K562 (cell line): ENCODE results near the gene EPHA2. TPM values are rescaled to one million over a fixed set of nuclear protein-coding genes. Genes with fewer than 3 reads are reported as not detected.

ENCODE experiments used
- BRD4 ChIP-seq: fragments of 200-600 bp; sonication (generic); IDR thresholded peaks from 2 replicates; pipeline ENCODE4 v1.6.1; 2017; ENCODE audit warnings: inconsistent platforms
- CREB1 ChIP-seq, 2 experiments: sonication (generic) in 1 of 2; formaldehyde crosslinking in 1 of 2; IDR thresholded peaks; 2 replicates each; pipeline versions ENCODE4 v1.6.1 to v1.8.0; 2012 to 2022; ENCODE audit warnings: inconsistent platforms in 1 of 2, mild to moderate bottlenecking in 1 of 2, missing genetic modification reagents in 1 of 2, moderate library complexity in 1 of 2
- GTF3C2 ChIP-seq: IDR thresholded peaks from 3 replicates; pipeline ENCODE4 v1.6.1; 2011; ENCODE audit warnings: borderline replicate concordance, mild to moderate bottlenecking, moderate library complexity; ENCODE audit not compliant: insufficient read length; ENCODE audit errors: extremely low read depth
- IRF1 ChIP-seq: sonication (generic); formaldehyde crosslinking; IDR thresholded peaks from 2 replicates; pipeline ENCODE4 v1.8.0; 2022; ENCODE audit warnings: missing genetic modification reagents, mild to moderate bottlenecking, borderline replicate concordance
- MAZ ChIP-seq, 2 experiments: fragments of 450-650 bp in 1 of 2; sonication (generic) in 1 of 2; formaldehyde crosslinking; IDR thresholded peaks in 1 of 2; conservative IDR thresholded peaks in 1 of 2; 2 replicates each; pipeline versions ENCODE4 v1.4.0 to v1.5.0; 2020; ENCODE audit warnings: mild to moderate bottlenecking in 1 of 2, missing genetic modification reagents in 1 of 2
- NCOA6 ChIP-seq: fragments of 450-650 bp; IDR thresholded peaks from 2 replicates; pipeline ENCODE4 v1.6.1; 2017; ENCODE audit warnings: mild to moderate bottlenecking
- PTRF ChIP-seq: fragments of 450-650 bp; IDR thresholded peaks from 2 replicates; pipeline ENCODE4 v1.6.1; 2016; ENCODE audit warnings: mild to moderate bottlenecking, missing genetic modification characterization, missing compliant biosample characterization
- THRB ChIP-seq: fragments of 450-650 bp; formaldehyde crosslinking; conservative IDR thresholded peaks from 2 replicates; pipeline ENCODE4 v1.4.0; 2022; ENCODE audit warnings: mild to moderate bottlenecking, missing genetic modification characterization
- TSC22D4 ChIP-seq: fragments of 450-650 bp; IDR thresholded peaks from 2 replicates; pipeline ENCODE4 v1.6.1; 2016; ENCODE audit warnings: missing genetic modification characterization, missing biosample characterization, control low read depth
- UBTF ChIP-seq, 2 experiments: IDR thresholded peaks; 2 replicates each; pipeline ENCODE4 v1.6.1; 2012; ENCODE audit warnings: improper control_type of control experiment in 2 of 2, low read depth in 2 of 2, low read length in 2 of 2, borderline replicate concordance in 1 of 2
- ZBTB7A ChIP-seq: IDR thresholded peaks from 2 replicates; pipeline ENCODE4 v1.6.1; 2011; ENCODE audit warnings: low read depth, mild to moderate bottlenecking, low read length, moderate library complexity, borderline replicate concordance; ENCODE audit not compliant: control insufficient read depth
- ZKSCAN8 ChIP-seq: fragments of 200-800 bp; sonication (Bioruptor generic); IDR thresholded peaks from 2 replicates; pipeline ENCODE4 v1.6.1; 2016; ENCODE audit warnings: missing genetic modification characterization, missing compliant biosample characterization
- polyA plus RNA-seq, 8 experiments: library from polyadenylated mRNA; depleted of rRNA in 4 of 8; stranded (reverse) in 5 of 8; unstranded in 3 of 8; fragments of >200 nt; fragmentation: Nextera tagmentation in 2 of 8; fragmentation: Illumina TruSeq in 1 of 8; extraction: Ambion mirVana in 2 of 8; extraction: Trizol in 1 of 8; gene quantifications; 2 replicates each; pipeline versions ENCODE4 v1.2.1 to v1.2.3, GENCODE V29; 2011 to 2014; ENCODE audit warnings: inconsistent platforms in 1 of 8, missing spikeins in 1 of 8
- total RNA-seq, 7 experiments: library from RNA; depleted of rRNA in 6 of 7; stranded (reverse); fragments of >200 nt in 6 of 7; fragmentation: Illumina TruSeq in 2 of 7; extraction: Trizol in 2 of 7; gene quantifications; 2 replicates each; pipeline versions ENCODE4 v1.2.1 to v1.2.3, GENCODE V29; 2011 to 2021; ENCODE audit warnings: low replicate concordance in 1 of 7
- TF ChIP-seq, protein P1 (sequence below): fragments of 250-450 bp; sonication (Bioruptor Pico); IDR thresholded peaks from 2 replicates; pipeline ENCODE4 v1.8.0; 2022; ENCODE audit warnings: inconsistent platforms
- TF ChIP-seq, protein P2 (sequence below): fragments of 250-450 bp; sonication (Bioruptor Pico); IDR thresholded peaks from 2 replicates; pipeline ENCODE4 v1.8.0; 2021; ENCODE audit warnings: moderate library complexity, mild to moderate bottlenecking, inconsistent platforms

The EPHA2 gene
- total and polyA plus RNA-seq, 9 of the 15 experiments (the other 6 are each of a cell fraction or from before 2014, with no cell fraction given), result 0.04 to 0.40 (median 0.07) TPM; not detected in 4

GRCh38 chr1:16187748-16188401, 32.0 kb upstream of the EPHA2 start (continued):
- TF ChIP-seq GTF3C2, result no peak
- TF ChIP-seq ZBTB7A, result peak; percentile 78; the same call in 1 of the 2 replicates
- no peak for TF ChIP-seq PTRF (tag)
- TF ChIP-seq, protein P1, sequence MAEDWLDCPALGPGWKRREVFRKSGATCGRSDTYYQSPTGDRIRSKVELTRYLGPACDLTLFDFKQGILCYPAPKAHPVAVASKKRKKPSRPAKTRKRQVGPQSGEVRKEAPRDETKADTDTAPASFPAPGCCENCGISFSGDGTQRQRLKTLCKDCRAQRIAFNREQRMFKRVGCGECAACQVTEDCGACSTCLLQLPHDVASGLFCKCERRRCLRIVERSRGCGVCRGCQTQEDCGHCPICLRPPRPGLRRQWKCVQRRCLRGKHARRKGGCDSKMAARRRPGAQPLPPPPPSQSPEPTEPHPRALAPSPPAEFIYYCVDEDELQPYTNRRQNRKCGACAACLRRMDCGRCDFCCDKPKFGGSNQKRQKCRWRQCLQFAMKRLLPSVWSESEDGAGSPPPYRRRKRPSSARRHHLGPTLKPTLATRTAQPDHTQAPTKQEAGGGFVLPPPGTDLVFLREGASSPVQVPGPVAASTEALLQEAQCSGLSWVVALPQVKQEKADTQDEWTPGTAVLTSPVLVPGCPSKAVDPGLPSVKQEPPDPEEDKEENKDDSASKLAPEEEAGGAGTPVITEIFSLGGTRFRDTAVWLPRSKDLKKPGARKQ (CRISPR knock-in tag), result no peak
- TF ChIP-seq TSC22D4 (tag), result 0 out of 2 replicates have a peak, but pooled peaks have one; percentile 31
- TF ChIP-seq IRF1 (CRISPR knock-in tag), result no peak
- peak; percentile 66; the same call in 1 of the 2 replicates for TF ChIP-seq THRB
- peak; percentile 62 to 91; a peak in 3 of 4 replicates for TF ChIP-seq MAZ (CRISPR knock-in tag; conservative IDR thresholded peaks at IDR 0.05 in 1 of 2, IDR thresholded peaks at IDR 0.05 in 1 of 2)
- TF ChIP-seq, protein P2, sequence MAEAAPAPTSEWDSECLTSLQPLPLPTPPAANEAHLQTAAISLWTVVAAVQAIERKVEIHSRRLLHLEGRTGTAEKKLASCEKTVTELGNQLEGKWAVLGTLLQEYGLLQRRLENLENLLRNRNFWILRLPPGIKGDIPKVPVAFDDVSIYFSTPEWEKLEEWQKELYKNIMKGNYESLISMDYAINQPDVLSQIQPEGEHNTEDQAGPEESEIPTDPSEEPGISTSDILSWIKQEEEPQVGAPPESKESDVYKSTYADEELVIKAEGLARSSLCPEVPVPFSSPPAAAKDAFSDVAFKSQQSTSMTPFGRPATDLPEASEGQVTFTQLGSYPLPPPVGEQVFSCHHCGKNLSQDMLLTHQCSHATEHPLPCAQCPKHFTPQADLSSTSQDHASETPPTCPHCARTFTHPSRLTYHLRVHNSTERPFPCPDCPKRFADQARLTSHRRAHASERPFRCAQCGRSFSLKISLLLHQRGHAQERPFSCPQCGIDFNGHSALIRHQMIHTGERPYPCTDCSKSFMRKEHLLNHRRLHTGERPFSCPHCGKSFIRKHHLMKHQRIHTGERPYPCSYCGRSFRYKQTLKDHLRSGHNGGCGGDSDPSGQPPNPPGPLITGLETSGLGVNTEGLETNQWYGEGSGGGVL (CRISPR knock-in tag), result no peak
- no peak for TF ChIP-seq ZKSCAN8 (CRISPR knock-in tag)
- TF ChIP-seq BRD4, result no peak
- peak; percentile 69; the same call in 1 of the 2 replicates for TF ChIP-seq CREB1 (IDR thresholded peaks at IDR 0.05)
- TF ChIP-seq CREB1 (CRISPR knock-in tag; IDR thresholded peaks at IDR 0.05), result 0 out of 2 replicates have a peak, but pooled peaks have one; percentile 34
- TF ChIP-seq UBTF (IDR thresholded peaks at IDR 0.05; ENCODE audit: borderline replicate concordance in 1 of 2, low read depth in 2 of 2, low read length in 2 of 2), result no peak
- TF ChIP-seq NCOA6, result no peak
